ENCODE data around the gene RYR1.
"Not testable (repeated sequence)": the region's sequence is repeated elsewhere in the genome, so short reads cannot be mapped to it uniquely, and the experiment has no call there.

Gene RYR1

GRCh38 chr19:38451629-38452028, 18.1 kb downstream of the RYR1 start:
- no peak for DNase-seq (ENCODE audit: low read depth)

GRCh38 chr19:38452430-38453366, 19.2 kb downstream of the RYR1 start:
- DNase-seq (ENCODE audit: low read depth) = no peak
- no peak overlapping the region for H3K4me3 ChIP-seq (ENCODE audit: low read depth, low read length)

More at GRCh38 chr19:38451629-38452028, 18.1 kb downstream of the RYR1 start:
- no peak overlapping the region for H3K4me3 ChIP-seq (ENCODE audit: low read depth, low read length)

- no peak overlapping the region for H3K4me3 ChIP-seq (ENCODE audit: low read depth, low read length)
These were observed 20.1 kb downstream of the RYR1 start for GRCh38 chr19:38453596-38453995.

GRCh38 chr19:38455031-38455430, 21.5 kb downstream of the RYR1 start:
- H3K4me3 ChIP-seq (ENCODE audit: low read depth, low read length) = no peak overlapping the region
- no peak for DNase-seq (ENCODE audit: low read depth)

More at GRCh38 chr19:38453596-38453995, 20.1 kb downstream of the RYR1 start:
- DNase-seq (ENCODE audit: low read depth) = no peak

- DNase-seq (ENCODE audit: low read depth) = no peak
- H3K4me3 ChIP-seq (ENCODE audit: low read depth, low read length) = no peak overlapping the region
These were observed 23.7 kb downstream of the RYR1 start for GRCh38 chr19:38457202-38457601.

GRCh38 chr19:38457690-38458405, 24.4 kb downstream of the RYR1 start:
- no peak for DNase-seq (ENCODE audit: low read depth)
- H3K4me3 ChIP-seq (ENCODE audit: low read depth, low read length) = no peak overlapping the region

GRCh38 chr19:38458991-38459390, 25.5 kb downstream of the RYR1 start:
- no peak for DNase-seq (ENCODE audit: low read depth)
- no peak overlapping the region for H3K4me3 ChIP-seq (ENCODE audit: low read depth, low read length)

- no peak for DNase-seq (ENCODE audit: low read depth)
- no peak overlapping the region for H3K4me3 ChIP-seq (ENCODE audit: low read depth, low read length)
These were observed 29.9 kb downstream of the RYR1 start for GRCh38 chr19:38463365-38463764.

GRCh38 chr19:38464421-38465082, 31.1 kb downstream of the RYR1 start:
- no peak for DNase-seq (ENCODE audit: low read depth)
- H3K4me3 ChIP-seq (ENCODE audit: low read depth, low read length) = no peak overlapping the region

GRCh38 chr19:38466050-38466449, 32.6 kb downstream of the RYR1 start:
- H3K4me3 ChIP-seq (ENCODE audit: low read depth, low read length) = no peak overlapping the region
- no peak for DNase-seq (ENCODE audit: low read depth)

- DNase-seq (ENCODE audit: low read depth) = no peak
- no peak overlapping the region for H3K4me3 ChIP-seq (ENCODE audit: low read depth, low read length)
These were observed 34.3 kb downstream of the RYR1 start for GRCh38 chr19:38467541-38468525.

GRCh38 chr19:38469151-38469550, 35.7 kb downstream of the RYR1 start:
- no peak for DNase-seq (ENCODE audit: low read depth)
- no peak overlapping the region for H3K4me3 ChIP-seq (ENCODE audit: low read depth, low read length)

GRCh38 chr19:38470788-38471480, 37.4 kb downstream of the RYR1 start:
- no peak overlapping the region for H3K4me3 ChIP-seq (ENCODE audit: low read depth, low read length)
- no peak for DNase-seq (ENCODE audit: low read depth)

- H3K4me3 ChIP-seq (ENCODE audit: low read depth, low read length); DNase-seq (ENCODE audit: low read depth): not testable (repeated sequence)
These were observed 39.2 kb downstream of the RYR1 start for GRCh38 chr19:38472725-38473124.

GRCh38 chr19:38473201-38473600, 39.7 kb downstream of the RYR1 start:
- no peak overlapping the region for H3K4me3 ChIP-seq (ENCODE audit: low read depth, low read length)
- no peak for DNase-seq (ENCODE audit: low read depth)

- DNase-seq (ENCODE audit: low read depth) = no peak
- H3K4me3 ChIP-seq (ENCODE audit: low read depth, low read length) = no peak overlapping the region
These were observed 41.7 kb downstream of the RYR1 start for GRCh38 chr19:38475176-38475575.

- no peak overlapping the region for H3K4me3 ChIP-seq (ENCODE audit: low read depth, low read length)
- DNase-seq (ENCODE audit: low read depth) = no peak
These were observed 44.9 kb downstream of the RYR1 start for GRCh38 chr19:38478273-38478971.

GRCh38 chr19:38482496-38482895, 49.0 kb downstream of the RYR1 start:
- H3K4me3 ChIP-seq (ENCODE audit: low read depth, low read length) = no peak overlapping the region
- DNase-seq (ENCODE audit: low read depth) = no peak

All from skeletal muscle cell (primary cell).